Right atrium auricular region (tissue), 2 donors: ENCODE measurements around the gene ACTA2. TPM values are rescaled to one million over a fixed set of nuclear protein-coding genes. Genes with fewer than 3 reads are reported as not detected.
A peak's percentile ranks its signal among the peaks of the same experiment; 100 is the strongest.

Experiments
- DNase-seq: peaks from one replicate; pipeline ENCODE4 v3.0.0-alpha.2; 2019; ENCODE audit warnings: low spot score
- H3K27ac ChIP-seq, 2 donors: fragments of 200-600 bp; sonication (generic); 1 replicate in 1 of 2; 2 replicates in 1 of 2; pipeline ENCODE4 v1.5.1; 2016 to 2019
- H3K27me3 ChIP-seq, 2 donors: fragments of 200-600 bp; sonication (generic); one replicate each; pipeline versions ENCODE4 v1.5.1 to v1.6.0; 2017 to 2019
- H3K36me3 ChIP-seq: fragments of 200-600 bp; sonication (generic); one replicate; pipeline ENCODE4 v1.5.1; 2016
- H3K4me1 ChIP-seq, 2 donors: fragments of 200-600 bp; sonication (generic); one replicate each; pipeline versions ENCODE4 v1.5.1 to v1.6.0; 2017 to 2019
- H3K4me3 ChIP-seq, 2 donors: fragments of 200-600 bp; sonication (generic); 1 replicate in 1 of 2; 2 replicates in 1 of 2; pipeline ENCODE4 v1.5.1; 2017 to 2019; ENCODE audit warnings: mild to moderate bottlenecking in 1 of 2, moderate library complexity in 1 of 2
- H3K9me3 ChIP-seq, 2 donors: fragments of 200-600 bp; sonication (generic); one replicate each; pipeline ENCODE4 v1.5.1; 2019
- CTCF ChIP-seq, 2 donors: fragments of 200-600 bp; sonication (generic); IDR thresholded peaks; one replicate each; pipeline ENCODE4 v1.5.1; 2019; ENCODE audit warnings: antibody characterized with exemption in 2 of 2
- total RNA-seq, 2 donors: library from RNA; depleted of rRNA; stranded (reverse); fragments of >200 nt; gene quantifications; one replicate each; pipeline ENCODE4 v1.1.0, GENCODE V29; 2016

The ACTA2 gene
- total RNA-seq, 2 donors from 2014 or later, result 934 to 1,936 TPM

- DNase-seq, result no peak
- Histone ChIP-seq H3K4me1 (peaks cover 0 to 36% of the 10 kb centered on the region in 2 donors), H3K36me3 (no peaks in the 10 kb centered on the region), H3K27ac (no peak overlapping the region), H3K27me3 (no peaks in the 10 kb centered on the region), H3K4me3 (no peak overlapping the region), H3K9me3 (no peaks in the 10 kb centered on the region)
- no peak for TF ChIP-seq CTCF (IDR thresholded peaks at IDR 0.05)
These were observed 29.1 kb downstream of the ACTA2 start for GRCh38 chr10:88923520-88923919.

DNA sequence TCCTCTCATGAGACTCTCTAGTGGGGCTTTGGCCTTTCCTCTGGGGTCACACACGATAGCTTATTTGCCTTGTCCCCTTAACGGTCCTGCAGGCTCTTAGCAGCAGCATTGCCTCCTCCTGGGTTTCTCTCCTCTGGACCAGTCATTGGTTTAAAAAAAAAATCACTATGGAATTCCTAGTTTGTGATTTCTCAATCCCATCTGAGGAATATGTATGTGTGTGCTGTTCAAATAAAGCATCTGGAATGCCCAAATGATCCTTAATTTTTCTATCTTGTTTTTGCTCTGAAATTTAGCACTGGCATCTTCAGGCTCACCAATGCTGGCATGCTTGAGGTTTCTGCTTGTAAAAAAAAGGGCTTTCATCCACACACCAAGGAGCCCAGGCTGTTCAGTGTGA is 30.5 kb downstream of the ACTA2 start:
- no peaks in the 10 kb centered on the region for H3K9me3 ChIP-seq
- DNase-seq, result no peak
- no peak overlapping the region for H3K4me3 ChIP-seq
- no peaks in the 10 kb centered on the region for H3K36me3 ChIP-seq
- no peak for TF ChIP-seq CTCF (IDR thresholded peaks at IDR 0.05)
- H3K4me1 ChIP-seq, result peaks cover 0 to 29% of the 10 kb centered on the region in 2 donors
- H3K27me3 ChIP-seq, result no peaks in the 10 kb centered on the region
- H3K27ac ChIP-seq, result no peak overlapping the region

DNA sequence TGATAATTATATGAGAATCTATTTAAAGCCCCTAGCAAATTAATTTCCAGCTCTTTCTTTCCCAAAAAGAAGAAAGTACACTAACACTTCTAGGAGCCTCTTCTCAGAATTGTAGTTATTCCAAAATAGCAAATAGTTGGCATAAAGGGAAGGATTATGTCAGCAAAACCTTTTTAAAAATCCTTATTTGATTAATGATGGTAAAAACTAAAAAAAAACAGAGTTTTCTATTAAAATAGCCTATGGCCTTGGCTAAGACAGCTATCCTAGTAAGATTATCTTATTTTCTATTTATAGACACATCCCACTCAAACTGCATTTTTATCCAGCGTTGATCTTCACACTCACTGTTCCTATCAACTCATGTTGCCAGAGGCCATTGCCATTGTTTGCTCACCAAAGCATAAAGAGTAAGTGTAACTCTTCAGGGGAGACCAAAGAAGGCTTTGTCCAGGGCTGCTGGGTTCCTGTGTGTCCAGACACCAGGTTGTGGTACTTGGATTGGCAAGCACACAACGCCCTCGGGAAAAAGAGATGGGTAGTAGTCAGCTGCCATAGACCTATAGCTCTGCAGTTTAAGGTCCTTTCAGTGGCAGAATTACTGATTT is 31.5 kb downstream of the ACTA2 start:
- no peak for TF ChIP-seq CTCF (IDR thresholded peaks at IDR 0.05)

GRCh38 chr10:88920198-88920597 is 32.4 kb downstream of the ACTA2 start:
- Histone ChIP-seq H3K27me3 (no peaks in the 10 kb centered on the region), H3K36me3 (no peaks in the 10 kb centered on the region), H3K4me1 (peaks cover 0 to 12% of the 10 kb centered on the region in 2 donors), H3K4me3 (no peak overlapping the region), H3K27ac (no peak overlapping the region), H3K9me3 (no peaks in the 10 kb centered on the region)
- no peak for DNase-seq
- TF ChIP-seq CTCF (IDR thresholded peaks at IDR 0.05), result no peak

More for the DNA sequence above, 31.5 kb downstream of the ACTA2 start:
- H3K9me3 ChIP-seq, result no peaks in the 10 kb centered on the region
- H3K4me1 ChIP-seq, result peaks cover 0 to 20% of the 10 kb centered on the region in 2 donors
- no peak overlapping the region for H3K4me3 ChIP-seq
- H3K36me3 ChIP-seq, result no peaks in the 10 kb centered on the region
- H3K27ac ChIP-seq, result peak overlapping the region; percentile 6 to 40
- no peak for DNase-seq
- H3K27me3 ChIP-seq, result no peaks in the 10 kb centered on the region

DNA sequence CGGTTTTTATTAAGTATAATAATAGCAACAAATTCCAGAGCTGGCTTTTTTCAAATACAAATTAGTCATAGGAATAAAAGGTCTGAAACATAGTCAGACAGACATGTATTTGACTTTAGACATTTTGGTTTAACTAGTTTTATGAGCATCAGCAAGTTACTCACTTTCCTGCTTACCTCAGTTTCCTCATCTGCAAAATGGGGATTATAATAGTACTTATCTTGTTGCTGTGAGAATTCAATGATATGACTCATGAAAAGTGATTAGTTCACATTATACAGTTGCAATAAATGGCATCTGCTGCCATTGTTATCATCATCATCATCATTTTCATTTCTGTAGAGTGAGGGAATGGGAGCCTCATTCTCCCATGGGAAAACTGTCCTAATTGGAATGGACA is 33.5 kb downstream of the ACTA2 start:
- TF ChIP-seq CTCF (IDR thresholded peaks at IDR 0.05), result no peak
- no peak for DNase-seq

More for the DNA sequence above, 33.5 kb downstream of the ACTA2 start:
- no peaks in the 10 kb centered on the region for H3K36me3 ChIP-seq
- no peaks in the 10 kb centered on the region for H3K27me3 ChIP-seq
- H3K27ac ChIP-seq, result no peak overlapping the region
- no peak overlapping the region for H3K4me3 ChIP-seq
- H3K4me1 ChIP-seq, result peaks cover 0 to 12% of the 10 kb centered on the region in 2 donors
- H3K9me3 ChIP-seq, result no peaks in the 10 kb centered on the region
